Calu3 (cell line): ENCODE measurements around the gene TMEM270. TPM values are rescaled to one million over a fixed set of nuclear protein-coding genes. Genes with fewer than 3 reads are reported as not detected.

Source experiments
- BruUV-seq: library from RNA; stranded (reverse); fragments of 400-500 nt; replicated peaks from 2 replicates; lab custom pipeline; 2021; lab: Mats Ljungman, UMichigan
- CTCF ChIA-PET: fragments of 300-600 bp; sonication (Branson Sonifier 250); formaldehyde crosslinking; loops from one replicate; lab custom pipeline; 2022; ENCODE audit warnings: antibody characterized with exemption; lab: Charles Lee
- DNase-seq: peaks from one replicate; pipeline ENCODE4 v3.0.0; 2022
- H3K27ac Mint-ChIP-seq: one replicate; pipeline ENCODE4 v1.8.0; 2022; ENCODE audit warnings: mixed read lengths; ENCODE audit not compliant: unreplicated experiment
- H3K27me3 Mint-ChIP-seq: one replicate; pipeline ENCODE4 v1.8.0; 2022; ENCODE audit warnings: mixed read lengths; ENCODE audit not compliant: unreplicated experiment
- H3K36me3 Mint-ChIP-seq: one replicate; pipeline ENCODE4 v1.8.0; 2022; ENCODE audit warnings: mild to moderate bottlenecking, moderate library complexity, mixed read lengths; ENCODE audit not compliant: insufficient read depth, unreplicated experiment
- H3K4me1 Mint-ChIP-seq: one replicate; pipeline ENCODE4 v1.8.0; 2022; ENCODE audit warnings: mild to moderate bottlenecking, low read depth, mixed read lengths; ENCODE audit not compliant: unreplicated experiment
- H3K4me3 Mint-ChIP-seq: one replicate; pipeline ENCODE4 v1.8.0; 2022; ENCODE audit warnings: mild to moderate bottlenecking, low read depth, moderate library complexity, mixed read lengths; ENCODE audit not compliant: unreplicated experiment
- H3K9me3 Mint-ChIP-seq: one replicate; pipeline ENCODE4 v1.8.0; 2022; ENCODE audit warnings: low read depth, mixed read lengths; ENCODE audit not compliant: unreplicated experiment
- CTCF ChIP-seq: fragments of 200-600 bp; IDR thresholded peaks from one replicate; pipeline ENCODE4 v1.8.0; 2022; ENCODE audit warnings: antibody characterized with exemption; ENCODE audit not compliant: unreplicated experiment
- intact Hi-C: fragments of 100-400 bp; cut with micrococcal nuclease; formaldehyde crosslinking; loops from one replicate; pipeline ENCODE4 v1.10.0; 2022; ENCODE audit not compliant: unreplicated experiment
- total RNA-seq: library from RNA; stranded (reverse); gene quantifications from 2 replicates; pipeline ENCODE4 v1.2.3, GENCODE V29; 2022

The TMEM270 gene
- total RNA-seq, 1 experiment from 2014 or later: 0.59 TPM

GRCh38 chr7:73907554-73908122 lies 46.7 kb downstream of the TMEM270 start:
- H3K27me3 Mint-ChIP-seq: peaks cover 40% of the 10 kb centered on the region
- CTCF ChIA-PET: no interaction called here

GRCh38 chr7:73908123-73908611 lies 47.2 kb downstream of the TMEM270 start:
- Mint-ChIP-seq H3K4me3 (no peak overlapping the region), H3K4me1 (no peaks in the 10 kb centered on the region), H3K27me3 (peaks cover 40% of the 10 kb centered on the region), H3K9me3 (no peaks in the 10 kb centered on the region), H3K36me3 (no peaks in the 10 kb centered on the region), H3K27ac (no peak overlapping the region)
- no peak for TF ChIP-seq CTCF
- intact Hi-C loops: no loop called here
- CTCF ChIA-PET: no interaction called here
- DNase-seq: no peak
- no TSS peak for BruUV-seq

More at GRCh38 chr7:73907554-73908122, 46.7 kb downstream of the TMEM270 start:
- Mint-ChIP-seq H3K36me3 (no peaks in the 10 kb centered on the region), H3K9me3 (no peaks in the 10 kb centered on the region), H3K4me3 (no peak overlapping the region), H3K27ac (no peak overlapping the region), H3K4me1 (no peaks in the 10 kb centered on the region)
- intact Hi-C loops: no loop called here
- DNase-seq: no peak
- BruUV-seq: no TSS peak
- no peak for TF ChIP-seq CTCF

GRCh38 chr7:73909051-73909941 lies 48.3 kb downstream of the TMEM270 start:
- Mint-ChIP-seq H3K9me3 (no peaks in the 10 kb centered on the region), H3K4me1 (no peaks in the 10 kb centered on the region), H3K27me3 (peaks cover 42% of the 10 kb centered on the region), H3K27ac (no peak overlapping the region), H3K4me3 (no peak overlapping the region), H3K36me3 (no peaks in the 10 kb centered on the region)
- TF ChIP-seq CTCF: no peak
- CTCF ChIA-PET: no interaction called here
- BruUV-seq: no TSS peak
- DNase-seq: no peak
- intact Hi-C loops: no loop called here

GRCh38 chr7:73909996-73910395 lies 49.0 kb downstream of the TMEM270 start:
- CTCF ChIA-PET: no interaction called here
- DNase-seq: no peak
- Mint-ChIP-seq H3K27ac (no peak overlapping the region), H3K27me3 (peaks cover 48% of the 10 kb centered on the region), H3K4me3 (no peak overlapping the region), H3K4me1 (no peaks in the 10 kb centered on the region), H3K36me3 (no peaks in the 10 kb centered on the region), H3K9me3 (no peaks in the 10 kb centered on the region)
- intact Hi-C loops: no loop called here
- no TSS peak for BruUV-seq
- TF ChIP-seq CTCF: no peak
